ENCODE results near the gene ADGRL1.
A peak's percentile ranks its signal among the peaks of the same experiment; 100 is the strongest.
"Not testable (repeated sequence)": the region's sequence is repeated elsewhere in the genome, so short reads cannot be mapped to it uniquely, and the experiment has no call there.

ADGRL1 gene

DNA sequence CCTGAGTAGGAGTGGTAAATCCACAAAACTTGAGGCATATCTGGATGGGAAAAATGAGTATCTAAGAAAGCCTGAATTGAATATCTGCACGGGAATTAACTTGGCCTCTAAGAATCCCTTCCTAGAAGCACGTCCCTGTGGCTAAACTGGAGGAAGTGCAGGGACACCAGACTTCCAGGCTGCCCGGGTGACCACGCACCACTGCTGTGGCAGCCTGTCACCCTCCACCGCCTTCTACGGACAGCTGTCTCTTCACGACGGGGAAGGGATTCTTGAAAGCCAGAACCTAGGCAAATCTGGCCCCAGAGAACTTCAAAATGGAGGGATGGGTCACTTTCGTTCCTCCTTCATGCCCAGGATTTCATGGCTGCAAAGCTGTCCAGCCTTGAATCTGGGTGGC is 2.5 kb upstream of the ADGRL1 start:
- Histone ChIP-seq H3K4me3 (ENCODE audit: low read depth in 1 of 2, low read length in 2 of 2) (peak overlapping the region in 1 of 2 experiments; percentile 41; a peak in 1 of 4 replicates), H3K27me3 (ENCODE audit: insufficient read depth, low read length, poor library complexity) (peaks cover 10% of the 10 kb centered on the region), H3K4me1 (ENCODE audit: insufficient read depth, low read length) (peaks cover 47% of the 10 kb centered on the region), H3K79me2 (ENCODE audit: insufficient read depth, low read length) (peaks cover 14% of the 10 kb centered on the region), H2AFZ (ENCODE audit: low read depth, low read length) (0 out of 2 replicates have a peak overlapping the region, but pooled peaks have one; percentile 33), H3K4me2 (ENCODE audit: insufficient read depth, low read length) (peak overlapping the region; percentile 68)
- not testable (repeated sequence) for H3K9me3 ChIP-seq (ENCODE audit: insufficient read depth, low read length, severe bottlenecking); H4K20me1 ChIP-seq (ENCODE audit: insufficient read depth, low read length); DNase-seq; H3K27ac ChIP-seq (ENCODE audit: low read length); H3K36me3 ChIP-seq (ENCODE audit: insufficient read depth, low read length); ATAC-seq (ENCODE audit: insufficient read depth, low read depth); H3K9ac ChIP-seq (ENCODE audit: low read depth, low read length)

DNA sequence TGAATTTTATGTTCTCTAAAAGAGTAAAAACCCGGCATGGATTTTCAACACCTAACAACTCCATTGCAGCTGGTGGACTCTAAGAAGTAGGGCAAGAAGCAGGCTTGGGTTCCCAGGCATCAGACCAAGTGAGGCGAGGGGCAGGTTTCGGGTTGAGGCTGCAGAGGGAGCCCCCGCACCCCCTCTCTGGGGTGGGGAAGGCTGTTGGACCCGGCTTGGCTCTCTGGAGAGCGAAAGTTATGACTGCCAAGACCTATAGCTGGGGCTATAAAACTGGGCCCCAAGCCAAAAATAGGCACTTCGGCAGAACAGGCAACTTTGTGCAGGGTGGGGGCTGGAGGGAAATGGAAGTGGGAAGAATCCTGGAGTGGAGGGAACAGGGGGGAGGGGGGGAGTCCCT is 1.8 kb upstream of the ADGRL1 start:
- Histone ChIP-seq H3K4me1 (ENCODE audit: insufficient read depth, low read length) (peaks cover 47% of the 10 kb centered on the region), H4K20me1 (ENCODE audit: insufficient read depth, low read length) (peaks cover 14% of the 10 kb centered on the region), H3K27me3 (ENCODE audit: insufficient read depth, low read length, poor library complexity) (peaks cover 10% of the 10 kb centered on the region), H3K4me2 (ENCODE audit: insufficient read depth, low read length) (peak overlapping the region; percentile 91), H3K79me2 (ENCODE audit: insufficient read depth, low read length) (peaks cover 14% of the 10 kb centered on the region), H3K27ac (ENCODE audit: low read length) (peak overlapping the region; percentile 91), H3K4me3 (ENCODE audit: low read depth in 1 of 2, low read length in 2 of 2) (peak overlapping the region in 1 of 2 experiments; percentile 74; a peak in 2 of 4 replicates), H2AFZ (ENCODE audit: low read depth, low read length) (peak overlapping the region; percentile 93), H3K9ac (ENCODE audit: low read depth, low read length) (peak overlapping the region; percentile 78)
- H3K36me3 ChIP-seq (ENCODE audit: insufficient read depth, low read length); H3K9me3 ChIP-seq (ENCODE audit: insufficient read depth, low read length, severe bottlenecking); DNase-seq: not testable (repeated sequence)
- peak; percentile 23; the same call in 2 of the 3 replicates for ATAC-seq (ENCODE audit: insufficient read depth, low read depth)

DNA sequence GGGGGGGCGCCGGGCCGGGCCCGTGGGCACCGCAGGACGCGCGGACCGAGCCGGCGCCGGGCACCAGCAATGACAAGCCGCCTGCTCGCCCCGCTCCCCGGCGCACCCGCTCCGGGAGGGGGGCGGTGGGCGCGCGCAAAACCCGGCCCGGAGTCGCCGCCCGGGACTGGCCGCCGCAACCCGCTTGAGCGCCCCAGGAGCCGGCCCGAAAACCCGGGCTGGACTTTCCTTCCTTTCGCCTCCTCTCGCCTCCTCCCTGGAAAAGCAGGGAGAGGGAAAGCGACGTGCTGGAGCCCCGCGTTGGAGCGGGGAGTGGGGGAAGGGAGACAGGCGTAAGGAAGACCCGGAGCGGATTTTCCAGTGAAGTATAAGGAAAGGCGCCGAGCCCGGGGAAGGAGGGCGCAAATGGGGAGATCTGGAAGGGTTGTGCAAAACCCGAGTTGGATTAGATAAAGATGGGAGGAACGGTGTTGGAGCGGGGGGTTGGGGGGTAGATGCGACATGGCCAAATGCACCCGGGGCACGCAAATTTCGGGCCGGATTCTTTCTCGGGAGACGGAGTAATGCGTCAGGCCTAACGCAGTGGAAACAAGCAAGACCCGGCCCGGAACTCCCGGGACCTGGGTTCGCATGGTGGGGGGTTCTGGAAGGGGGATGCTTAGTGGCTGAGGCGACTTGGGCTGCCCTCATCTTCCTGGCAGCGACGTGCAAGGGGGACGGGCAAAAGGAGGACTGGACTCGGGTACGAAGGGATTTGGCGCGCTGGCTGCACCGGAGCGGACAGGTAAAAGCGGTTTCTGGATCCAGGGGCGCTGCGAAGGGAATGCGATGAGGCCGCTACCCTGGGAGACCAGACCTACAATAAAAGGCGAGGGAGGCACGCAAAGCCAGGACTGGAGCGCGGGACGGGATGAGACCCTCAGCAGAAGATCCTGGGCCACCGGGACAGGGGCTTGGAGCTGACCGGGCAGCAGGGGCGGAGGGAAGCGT is 1.1 kb upstream of the ADGRL1 start:
- Histone ChIP-seq H3K4me2 (ENCODE audit: insufficient read depth, low read length) (peak overlapping the region; percentile 91), H3K4me1 (ENCODE audit: insufficient read depth, low read length) (peaks cover 47% of the 10 kb centered on the region), H3K27me3 (ENCODE audit: insufficient read depth, low read length, poor library complexity) (peaks cover 10% of the 10 kb centered on the region), H4K20me1 (ENCODE audit: insufficient read depth, low read length) (peaks cover 19% of the 10 kb centered on the region), H3K9ac (ENCODE audit: low read depth, low read length) (peak overlapping the region; percentile 78), H2AFZ (ENCODE audit: low read depth, low read length) (peak overlapping the region; percentile 93), H3K27ac (ENCODE audit: low read length) (peak overlapping the region; percentile 91), H3K79me2 (ENCODE audit: insufficient read depth, low read length) (peaks cover 18% of the 10 kb centered on the region), H3K4me3 (ENCODE audit: low read depth in 1 of 2, low read length in 2 of 2) (peak overlapping the region; percentile 39 to 74; a peak in 3 of 4 replicates)
- H3K9me3 ChIP-seq (ENCODE audit: insufficient read depth, low read length, severe bottlenecking); H3K36me3 ChIP-seq (ENCODE audit: insufficient read depth, low read length): not testable (repeated sequence)
- ATAC-seq (ENCODE audit: insufficient read depth, low read depth) (peak; percentile 78), DNase-seq (peak; percentile 95)

DNA sequence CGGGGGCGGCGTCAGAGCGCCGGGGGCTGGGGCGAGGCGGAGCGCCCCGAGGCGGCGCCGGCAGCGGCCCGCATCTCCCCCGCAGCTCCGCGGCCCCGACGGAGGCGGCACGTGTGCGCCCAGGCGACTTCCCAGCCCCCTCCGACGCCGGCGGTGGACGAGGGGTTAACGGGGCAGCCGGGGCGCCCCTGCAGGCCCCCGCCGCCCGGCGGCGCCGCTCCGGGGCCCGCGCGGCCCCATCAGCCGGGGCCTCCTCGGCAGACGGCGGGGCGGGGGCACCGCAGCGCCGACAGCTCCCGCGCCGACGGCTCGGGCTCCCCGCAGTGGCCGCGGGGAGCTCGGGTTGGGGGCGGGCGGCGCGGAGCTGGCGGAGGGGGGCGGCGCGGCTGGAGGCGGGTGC is 339 bp upstream of the ADGRL1 start:
- peak overlapping the region; percentile 91 for H3K4me2 ChIP-seq (ENCODE audit: insufficient read depth, low read length)
- H3K9ac ChIP-seq (ENCODE audit: low read depth, low read length), result peak overlapping the region; percentile 78; the same call in 1 of the 2 replicates
- peaks cover 47% of the 10 kb centered on the region for H3K4me1 ChIP-seq (ENCODE audit: insufficient read depth, low read length)
- peaks cover 20% of the 10 kb centered on the region for H3K79me2 ChIP-seq (ENCODE audit: insufficient read depth, low read length)
- not testable (repeated sequence) for H3K9me3 ChIP-seq (ENCODE audit: insufficient read depth, low read length, severe bottlenecking); H3K36me3 ChIP-seq (ENCODE audit: insufficient read depth, low read length); H3K27ac ChIP-seq (ENCODE audit: low read length); DNase-seq; ATAC-seq (ENCODE audit: insufficient read depth, low read depth); H2AFZ ChIP-seq (ENCODE audit: low read depth, low read length)
- H4K20me1 ChIP-seq (ENCODE audit: insufficient read depth, low read length), result peaks cover 21% of the 10 kb centered on the region
- H3K27me3 ChIP-seq (ENCODE audit: insufficient read depth, low read length, poor library complexity), result peaks cover 10% of the 10 kb centered on the region
- peak overlapping the region in 1 of 2 experiments; percentile 74; a peak in 2 of 4 replicates for H3K4me3 ChIP-seq (ENCODE audit: low read depth in 1 of 2, low read length in 2 of 2)

DNA sequence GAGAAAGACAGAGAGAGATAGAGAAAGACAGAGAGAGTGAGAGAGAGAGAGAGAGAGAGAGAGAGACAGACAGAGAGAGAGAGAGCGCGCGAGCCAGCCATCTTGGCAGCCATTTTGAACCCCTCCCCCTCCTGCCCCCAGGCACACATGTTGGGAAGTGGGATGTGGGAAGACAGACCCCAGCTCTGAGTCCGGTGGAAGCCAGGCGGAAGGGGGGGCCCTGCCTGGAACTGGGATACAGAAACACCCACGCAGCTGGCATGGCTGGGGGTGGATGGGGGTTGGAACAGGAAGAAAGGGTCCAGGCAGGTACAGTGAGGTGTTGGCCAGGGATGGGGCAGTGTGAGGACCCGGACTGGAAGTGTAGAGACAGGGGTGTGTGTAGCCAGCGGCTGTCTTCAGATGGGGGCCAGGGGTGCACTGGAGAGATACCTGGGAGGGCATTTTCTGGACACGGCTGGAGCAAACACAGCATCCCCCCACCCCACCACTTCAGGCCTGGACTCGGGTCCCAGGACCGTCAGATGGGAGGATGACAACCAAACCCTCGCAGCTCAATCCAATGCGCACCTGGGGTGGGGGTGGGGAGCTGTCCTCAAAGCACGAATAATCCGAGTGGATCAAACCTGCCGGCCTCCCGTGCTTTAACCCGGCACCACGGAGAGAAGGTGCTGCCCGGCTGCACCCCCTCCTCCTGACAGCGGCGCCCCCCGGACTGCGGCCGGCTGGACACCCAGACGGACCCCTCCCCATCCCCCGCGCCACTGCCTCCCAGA is 1.1 kb downstream of the ADGRL1 start:
- peaks cover 43% of the 10 kb centered on the region for H3K4me1 ChIP-seq (ENCODE audit: insufficient read depth, low read length)
- H3K4me3 ChIP-seq (ENCODE audit: low read depth in 1 of 2, low read length in 2 of 2), result peak overlapping the region; percentile 24 to 74; a peak in 3 of 4 replicates
- not testable (repeated sequence) for H3K36me3 ChIP-seq (ENCODE audit: insufficient read depth, low read length); ATAC-seq (ENCODE audit: insufficient read depth, low read depth); H3K9me3 ChIP-seq (ENCODE audit: insufficient read depth, low read length, severe bottlenecking); H2AFZ ChIP-seq (ENCODE audit: low read depth, low read length); DNase-seq; H3K27ac ChIP-seq (ENCODE audit: low read length)
- H3K9ac ChIP-seq (ENCODE audit: low read depth, low read length), result peak overlapping the region; percentile 78
- H3K79me2 ChIP-seq (ENCODE audit: insufficient read depth, low read length), result peaks cover 26% of the 10 kb centered on the region
- peaks cover 24% of the 10 kb centered on the region for H4K20me1 ChIP-seq (ENCODE audit: insufficient read depth, low read length)
- H3K27me3 ChIP-seq (ENCODE audit: insufficient read depth, low read length, poor library complexity), result peaks cover 10% of the 10 kb centered on the region
- peak overlapping the region; percentile 91 for H3K4me2 ChIP-seq (ENCODE audit: insufficient read depth, low read length)
- TF ChIP-seq EZH2 (IDR thresholded peaks at IDR 0.05; ENCODE audit: borderline replicate concordance, low read depth, low read length, severe bottlenecking), result peak; percentile 18

DNA sequence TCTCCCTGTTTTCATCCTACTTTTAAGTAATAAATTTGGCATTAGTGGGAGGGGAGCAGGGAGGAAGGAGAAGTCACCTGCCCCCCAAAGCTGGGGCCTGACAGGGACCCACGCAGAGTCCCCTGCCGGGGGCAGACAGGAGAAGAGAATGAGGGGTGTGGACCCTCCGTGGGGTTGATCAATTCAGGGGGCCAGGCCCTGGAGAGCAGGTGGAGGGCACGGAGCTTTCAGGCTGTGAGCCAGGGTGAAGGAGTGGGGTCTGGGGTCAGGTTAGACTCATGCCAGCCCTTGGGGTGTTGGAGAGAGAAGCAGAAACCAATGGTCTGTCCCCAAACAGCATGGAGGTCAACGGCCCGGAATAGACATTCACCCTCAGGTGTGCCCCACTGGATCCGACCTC is 1.8 kb downstream of the ADGRL1 start:
- H3K4me2 ChIP-seq (ENCODE audit: insufficient read depth, low read length), result peak overlapping the region; percentile 91
- DNase-seq; H3K9ac ChIP-seq (ENCODE audit: low read depth, low read length); H2AFZ ChIP-seq (ENCODE audit: low read depth, low read length); H3K27ac ChIP-seq (ENCODE audit: low read length); H3K36me3 ChIP-seq (ENCODE audit: insufficient read depth, low read length); ATAC-seq (ENCODE audit: insufficient read depth, low read depth); H3K9me3 ChIP-seq (ENCODE audit: insufficient read depth, low read length, severe bottlenecking): not testable (repeated sequence)
- peaks cover 25% of the 10 kb centered on the region for H4K20me1 ChIP-seq (ENCODE audit: insufficient read depth, low read length)
- peaks cover 10% of the 10 kb centered on the region for H3K27me3 ChIP-seq (ENCODE audit: insufficient read depth, low read length, poor library complexity)
- H3K4me1 ChIP-seq (ENCODE audit: insufficient read depth, low read length), result peaks cover 39% of the 10 kb centered on the region
- peak overlapping the region in 1 of 2 experiments; percentile 74; a peak in 1 of 4 replicates for H3K4me3 ChIP-seq (ENCODE audit: low read depth in 1 of 2, low read length in 2 of 2)
- H3K79me2 ChIP-seq (ENCODE audit: insufficient read depth, low read length), result peaks cover 26% of the 10 kb centered on the region

DNA sequence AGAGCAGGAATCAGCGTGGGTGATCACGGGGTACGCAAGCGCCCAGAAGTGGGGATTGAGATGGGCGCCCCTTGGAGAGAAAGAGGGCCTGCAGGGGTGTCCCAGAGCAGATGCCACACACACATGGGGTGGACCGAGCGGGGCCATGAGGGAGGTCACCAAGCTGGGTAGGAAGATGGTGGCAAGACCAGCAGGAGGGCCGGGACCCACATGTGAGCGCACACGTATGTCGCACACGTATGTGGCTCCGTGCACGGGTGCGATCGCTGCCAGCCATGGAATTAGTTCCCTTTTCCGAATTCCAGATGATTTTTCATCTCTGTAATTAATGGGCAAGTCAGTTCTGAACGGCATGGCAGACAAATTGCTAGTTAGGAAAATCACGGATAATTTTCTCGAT is 2.2 kb downstream of the ADGRL1 start:
- not testable (repeated sequence) for H3K9ac ChIP-seq (ENCODE audit: low read depth, low read length); ATAC-seq (ENCODE audit: insufficient read depth, low read depth); H3K27me3 ChIP-seq (ENCODE audit: insufficient read depth, low read length, poor library complexity); H3K36me3 ChIP-seq (ENCODE audit: insufficient read depth, low read length); H2AFZ ChIP-seq (ENCODE audit: low read depth, low read length); H3K9me3 ChIP-seq (ENCODE audit: insufficient read depth, low read length, severe bottlenecking); H3K4me3 ChIP-seq (ENCODE audit: low read depth in 1 of 2, low read length in 2 of 2); H3K27ac ChIP-seq (ENCODE audit: low read length); DNase-seq
- peaks cover 27% of the 10 kb centered on the region for H4K20me1 ChIP-seq (ENCODE audit: insufficient read depth, low read length)
- H3K4me1 ChIP-seq (ENCODE audit: insufficient read depth, low read length), result peaks cover 37% of the 10 kb centered on the region
- 0 out of 2 replicates have a peak overlapping the region, but pooled peaks have one; percentile 22 for H3K4me2 ChIP-seq (ENCODE audit: insufficient read depth, low read length)
- peaks cover 27% of the 10 kb centered on the region for H3K79me2 ChIP-seq (ENCODE audit: insufficient read depth, low read length)

Measured in DND-41 (cell line).